Right atrium auricular region (tissue), 2 donors: Measurements from ENCODE around the gene SUN1. TPM values are rescaled to one million over a fixed set of nuclear protein-coding genes. Genes with fewer than 3 reads are reported as not detected.

Experiments
- total RNA-seq, 2 donors: library from RNA; depleted of rRNA; stranded (reverse); fragments of >200 nt; gene quantifications; one replicate each; pipeline ENCODE4 v1.1.0, GENCODE V29; 2016

SUN1 gene
- total RNA-seq, 2 donors from 2014 or later, result 84.4 to 97.5 TPM

Other genes with a start within 250 kb of the SUN1 start
- gene DNAAF5, start 105.8 kb upstream of the SUN1 start, total RNA-seq, result 10 to 100 TPM; 19.0 to 35.5 TPM
- 10 to 100 TPM; 15.1 to 15.9 TPM for gene PRKAR1B, start 105.2 kb upstream of the SUN1 start, total RNA-seq
- 10 to 100 TPM; 16.1 to 19.7 TPM for gene GET4, start 44.1 kb downstream of the SUN1 start, total RNA-seq
- gene ADAP1, start 122.2 kb downstream of the SUN1 start, total RNA-seq, result 1 to 10 TPM; 4.2 to 7.7 TPM
- 1 to 10 TPM; 2.8 to 5.5 TPM for gene COX19, start 143.1 kb downstream of the SUN1 start, total RNA-seq
- not detected for gene CYP2W1, start 150.7 kb downstream of the SUN1 start, total RNA-seq
- gene GPR146, start 212.1 kb downstream of the SUN1 start, total RNA-seq, result 10 to 100 TPM; 13.4 to 18.6 TPM